ENCODE data around the gene CALN1. TPM values are rescaled to one million over a fixed set of nuclear protein-coding genes. Genes with fewer than 3 reads are reported as not detected.

Gene CALN1
- polyA plus RNA-seq, 1 donor from 2014 or later: 7.8 TPM

DNA sequence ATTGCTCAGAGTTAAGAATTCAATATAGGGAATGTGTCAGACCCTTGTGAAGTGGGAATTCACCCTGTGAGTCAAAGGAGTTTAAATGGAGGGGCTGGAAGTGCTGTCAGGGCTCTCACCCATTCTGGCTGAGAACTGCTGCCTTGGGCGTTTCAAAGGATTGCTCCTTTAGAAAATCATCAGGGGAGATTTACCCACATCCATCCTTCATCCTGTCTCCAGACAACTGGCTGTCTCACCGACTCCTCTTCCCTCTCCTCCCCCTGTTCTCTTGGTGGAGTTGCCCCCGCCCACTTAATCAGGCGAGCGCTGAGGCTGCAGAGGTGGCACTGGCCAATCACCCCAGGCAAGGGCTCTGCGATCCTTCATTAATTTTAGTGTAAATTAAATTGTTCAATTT, 554.8 kb downstream of the CALN1 start:
- Histone ChIP-seq H3K9ac (ENCODE audit: low read length) (no peak overlapping the region), H3K27ac (ENCODE audit: low read length) (no peak overlapping the region), H3K36me3 (ENCODE audit: insufficient read depth, low read length) (no peaks in the 10 kb centered on the region), H3K27me3 (ENCODE audit: insufficient read depth, low read depth, low read length) (no peaks in the 10 kb centered on the region), H3F3A (ENCODE audit: insufficient read depth, low read length, poor library complexity, severe bottlenecking) (no peaks in the 10 kb centered on the region), H3K4me3 (ENCODE audit: low read length) (no peak overlapping the region), H2AFZ (ENCODE audit: low read depth, low read length) (no peak overlapping the region), H3K4me2 (ENCODE audit: low read length) (no peak overlapping the region), H4K20me1 (ENCODE audit: insufficient read depth) (no peaks in the 10 kb centered on the region), H3K9me3 (ENCODE audit: low read length) (no peaks in the 10 kb centered on the region), H3K79me2 (replicated peaks; ENCODE audit: insufficient read depth, low read length) (no peaks in the 10 kb centered on the region), H3K9me2 (ENCODE audit: insufficient read depth, low read length) (no peaks in the 10 kb centered on the region)
- no peak for TF ChIP-seq RAD21 (conservative IDR thresholded peaks at IDR 0.05)
- TF ChIP-seq, protein P1, sequence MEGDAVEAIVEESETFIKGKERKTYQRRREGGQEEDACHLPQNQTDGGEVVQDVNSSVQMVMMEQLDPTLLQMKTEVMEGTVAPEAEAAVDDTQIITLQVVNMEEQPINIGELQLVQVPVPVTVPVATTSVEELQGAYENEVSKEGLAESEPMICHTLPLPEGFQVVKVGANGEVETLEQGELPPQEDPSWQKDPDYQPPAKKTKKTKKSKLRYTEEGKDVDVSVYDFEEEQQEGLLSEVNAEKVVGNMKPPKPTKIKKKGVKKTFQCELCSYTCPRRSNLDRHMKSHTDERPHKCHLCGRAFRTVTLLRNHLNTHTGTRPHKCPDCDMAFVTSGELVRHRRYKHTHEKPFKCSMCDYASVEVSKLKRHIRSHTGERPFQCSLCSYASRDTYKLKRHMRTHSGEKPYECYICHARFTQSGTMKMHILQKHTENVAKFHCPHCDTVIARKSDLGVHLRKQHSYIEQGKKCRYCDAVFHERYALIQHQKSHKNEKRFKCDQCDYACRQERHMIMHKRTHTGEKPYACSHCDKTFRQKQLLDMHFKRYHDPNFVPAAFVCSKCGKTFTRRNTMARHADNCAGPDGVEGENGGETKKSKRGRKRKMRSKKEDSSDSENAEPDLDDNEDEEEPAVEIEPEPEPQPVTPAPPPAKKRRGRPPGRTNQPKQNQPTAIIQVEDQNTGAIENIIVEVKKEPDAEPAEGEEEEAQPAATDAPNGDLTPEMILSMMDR (IDR thresholded peaks at IDR 0.05; ENCODE audit: poor library complexity, severe bottlenecking): no peak
- TF ChIP-seq, protein P2, sequence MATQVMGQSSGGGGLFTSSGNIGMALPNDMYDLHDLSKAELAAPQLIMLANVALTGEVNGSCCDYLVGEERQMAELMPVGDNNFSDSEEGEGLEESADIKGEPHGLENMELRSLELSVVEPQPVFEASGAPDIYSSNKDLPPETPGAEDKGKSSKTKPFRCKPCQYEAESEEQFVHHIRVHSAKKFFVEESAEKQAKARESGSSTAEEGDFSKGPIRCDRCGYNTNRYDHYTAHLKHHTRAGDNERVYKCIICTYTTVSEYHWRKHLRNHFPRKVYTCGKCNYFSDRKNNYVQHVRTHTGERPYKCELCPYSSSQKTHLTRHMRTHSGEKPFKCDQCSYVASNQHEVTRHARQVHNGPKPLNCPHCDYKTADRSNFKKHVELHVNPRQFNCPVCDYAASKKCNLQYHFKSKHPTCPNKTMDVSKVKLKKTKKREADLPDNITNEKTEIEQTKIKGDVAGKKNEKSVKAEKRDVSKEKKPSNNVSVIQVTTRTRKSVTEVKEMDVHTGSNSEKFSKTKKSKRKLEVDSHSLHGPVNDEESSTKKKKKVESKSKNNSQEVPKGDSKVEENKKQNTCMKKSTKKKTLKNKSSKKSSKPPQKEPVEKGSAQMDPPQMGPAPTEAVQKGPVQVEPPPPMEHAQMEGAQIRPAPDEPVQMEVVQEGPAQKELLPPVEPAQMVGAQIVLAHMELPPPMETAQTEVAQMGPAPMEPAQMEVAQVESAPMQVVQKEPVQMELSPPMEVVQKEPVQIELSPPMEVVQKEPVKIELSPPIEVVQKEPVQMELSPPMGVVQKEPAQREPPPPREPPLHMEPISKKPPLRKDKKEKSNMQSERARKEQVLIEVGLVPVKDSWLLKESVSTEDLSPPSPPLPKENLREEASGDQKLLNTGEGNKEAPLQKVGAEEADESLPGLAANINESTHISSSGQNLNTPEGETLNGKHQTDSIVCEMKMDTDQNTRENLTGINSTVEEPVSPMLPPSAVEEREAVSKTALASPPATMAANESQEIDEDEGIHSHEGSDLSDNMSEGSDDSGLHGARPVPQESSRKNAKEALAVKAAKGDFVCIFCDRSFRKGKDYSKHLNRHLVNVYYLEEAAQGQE (IDR thresholded peaks at IDR 0.05; ENCODE audit: borderline replicate concordance): no peak
- no peak for TF ChIP-seq EP300 (conservative IDR thresholded peaks at IDR 0.05; ENCODE audit: poor library complexity, severe bottlenecking)
- TF ChIP-seq TAF1 (IDR thresholded peaks at IDR 0.05; ENCODE audit: low read depth): no peak
- no peak for TF ChIP-seq SMC3 (conservative IDR thresholded peaks at IDR 0.05; ENCODE audit: poor library complexity)
- no peak for TF ChIP-seq POLR2AphosphoS5 (IDR thresholded peaks at IDR 0.05)
- TF ChIP-seq MXI1 (conservative IDR thresholded peaks at IDR 0.05; ENCODE audit: poor library complexity, severe bottlenecking): no peak
- TF ChIP-seq EZH2 (IDR thresholded peaks at IDR 0.05; ENCODE audit: borderline replicate concordance, insufficient read depth, low read length, poor library complexity, severe bottlenecking): no peak

DNA sequence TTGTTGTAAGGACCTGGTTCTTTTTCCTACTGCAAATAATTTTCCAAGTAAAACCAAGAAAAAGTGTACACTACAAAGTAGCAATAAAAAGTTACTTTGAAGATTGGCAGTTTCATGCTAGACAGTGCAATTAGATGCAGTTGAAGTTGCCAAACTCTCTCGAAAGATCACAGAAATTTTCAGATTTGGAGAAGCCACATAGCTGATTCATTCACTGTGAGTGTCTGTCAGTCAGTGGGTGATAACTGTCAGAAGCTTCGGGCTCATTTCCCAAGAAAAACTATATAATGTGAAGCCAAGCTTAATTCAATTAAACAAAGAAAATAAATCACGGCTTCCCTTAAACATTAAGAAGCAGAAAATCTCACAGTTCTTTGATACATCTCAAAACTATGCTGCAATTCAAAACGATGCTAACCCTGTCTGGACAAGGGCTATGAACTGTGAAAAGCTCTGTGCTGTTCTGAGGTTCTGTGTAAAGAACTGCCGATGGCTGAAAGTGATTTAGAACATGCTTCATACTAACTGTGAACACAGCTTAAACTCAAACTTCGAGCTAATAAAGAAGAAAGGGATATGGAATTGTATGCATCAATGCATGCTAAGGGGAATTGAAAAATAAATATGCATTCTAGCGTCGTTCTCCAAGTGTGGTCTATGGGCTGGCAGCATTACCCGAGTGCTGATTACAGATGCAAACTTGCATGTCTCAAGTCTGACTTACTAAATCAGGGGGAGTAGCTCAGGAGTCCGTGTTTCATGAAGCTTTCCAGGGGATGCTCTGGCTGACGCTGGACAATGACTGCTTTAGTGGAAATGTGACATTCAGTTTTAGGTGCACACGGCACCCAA, 557.4 kb downstream of the CALN1 start:
- no peaks in the 10 kb centered on the region for H3K27me3 ChIP-seq (ENCODE audit: insufficient read depth, low read depth, low read length)
- H2AFZ ChIP-seq (ENCODE audit: low read depth, low read length): no peak overlapping the region
- H3K4me3 ChIP-seq (ENCODE audit: low read length): no peak overlapping the region
- TF ChIP-seq, protein P2 (IDR thresholded peaks at IDR 0.05; ENCODE audit: borderline replicate concordance): no peak
- TF ChIP-seq SMC3 (conservative IDR thresholded peaks at IDR 0.05; ENCODE audit: poor library complexity): no peak
- TF ChIP-seq TAF1 (IDR thresholded peaks at IDR 0.05; ENCODE audit: low read depth): no peak
- no peak for TF ChIP-seq EP300 (conservative IDR thresholded peaks at IDR 0.05; ENCODE audit: poor library complexity, severe bottlenecking)
- TF ChIP-seq, protein P1 (IDR thresholded peaks at IDR 0.05; ENCODE audit: poor library complexity, severe bottlenecking): no peak
- no peak for TF ChIP-seq EZH2 (IDR thresholded peaks at IDR 0.05; ENCODE audit: borderline replicate concordance, insufficient read depth, low read length, poor library complexity, severe bottlenecking)
- TF ChIP-seq POLR2AphosphoS5 (IDR thresholded peaks at IDR 0.05): no peak
- H3K79me2 ChIP-seq (replicated peaks; ENCODE audit: insufficient read depth, low read length): no peaks in the 10 kb centered on the region
- no peaks in the 10 kb centered on the region for H4K20me1 ChIP-seq (ENCODE audit: insufficient read depth)
- H3K9me3 ChIP-seq (ENCODE audit: low read length): no peaks in the 10 kb centered on the region
- no peaks in the 10 kb centered on the region for H3K9me2 ChIP-seq (ENCODE audit: insufficient read depth, low read length)
- no peak overlapping the region for H3K9ac ChIP-seq (ENCODE audit: low read length)
- no peak overlapping the region for H3K27ac ChIP-seq (ENCODE audit: low read length)
- H3K36me3 ChIP-seq (ENCODE audit: insufficient read depth, low read length): no peaks in the 10 kb centered on the region
- no peak overlapping the region for H3K4me2 ChIP-seq (ENCODE audit: low read length)
- no peaks in the 10 kb centered on the region for H3F3A ChIP-seq (ENCODE audit: insufficient read depth, low read length, poor library complexity, severe bottlenecking)

Measured in neural cell (in vitro differentiated cells).